ENCODE data around the gene SPACA7. TPM values are rescaled to one million over a fixed set of nuclear protein-coding genes. Genes with fewer than 3 reads are reported as not detected.

Gene SPACA7
- total RNA-seq, 1 donor from 2014 or later, result not detected

DNA sequence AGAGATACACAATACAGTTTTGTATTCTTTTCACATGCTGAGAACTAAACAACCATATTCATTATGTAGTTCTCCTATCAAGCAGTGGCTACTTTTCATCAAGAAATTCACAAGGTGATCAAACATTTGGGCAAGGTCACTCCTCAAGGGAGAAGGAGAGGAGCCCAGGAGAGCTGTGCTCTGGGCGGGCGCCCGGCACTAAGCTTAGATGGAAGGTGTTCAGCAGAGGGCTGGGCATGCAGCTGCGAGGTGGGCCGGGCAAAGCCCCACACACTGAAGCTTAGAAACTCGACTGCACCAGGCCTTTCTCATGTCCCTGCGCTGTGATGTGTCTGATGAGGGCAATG is 30.4 kb upstream of the SPACA7 start:
- peaks cover 5% of the 10 kb centered on the region for H3K4me1 ChIP-seq
- ATAC-seq (no peak), DNase-seq (no peak)
- TF ChIP-seq, protein P1, sequence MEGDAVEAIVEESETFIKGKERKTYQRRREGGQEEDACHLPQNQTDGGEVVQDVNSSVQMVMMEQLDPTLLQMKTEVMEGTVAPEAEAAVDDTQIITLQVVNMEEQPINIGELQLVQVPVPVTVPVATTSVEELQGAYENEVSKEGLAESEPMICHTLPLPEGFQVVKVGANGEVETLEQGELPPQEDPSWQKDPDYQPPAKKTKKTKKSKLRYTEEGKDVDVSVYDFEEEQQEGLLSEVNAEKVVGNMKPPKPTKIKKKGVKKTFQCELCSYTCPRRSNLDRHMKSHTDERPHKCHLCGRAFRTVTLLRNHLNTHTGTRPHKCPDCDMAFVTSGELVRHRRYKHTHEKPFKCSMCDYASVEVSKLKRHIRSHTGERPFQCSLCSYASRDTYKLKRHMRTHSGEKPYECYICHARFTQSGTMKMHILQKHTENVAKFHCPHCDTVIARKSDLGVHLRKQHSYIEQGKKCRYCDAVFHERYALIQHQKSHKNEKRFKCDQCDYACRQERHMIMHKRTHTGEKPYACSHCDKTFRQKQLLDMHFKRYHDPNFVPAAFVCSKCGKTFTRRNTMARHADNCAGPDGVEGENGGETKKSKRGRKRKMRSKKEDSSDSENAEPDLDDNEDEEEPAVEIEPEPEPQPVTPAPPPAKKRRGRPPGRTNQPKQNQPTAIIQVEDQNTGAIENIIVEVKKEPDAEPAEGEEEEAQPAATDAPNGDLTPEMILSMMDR (IDR thresholded peaks at IDR 0.05), result no peak
- no peak overlapping the region for H3K27ac ChIP-seq
- intact Hi-C loops (cut with DNase I), result no loop called here
- no peaks in the 10 kb centered on the region for H3K36me3 ChIP-seq
- no peaks in the 10 kb centered on the region for H3K9me3 ChIP-seq
- no peak overlapping the region for H3K4me3 ChIP-seq
- peaks cover 68% of the 10 kb centered on the region for H3K27me3 ChIP-seq (ENCODE audit: low read depth)

DNA sequence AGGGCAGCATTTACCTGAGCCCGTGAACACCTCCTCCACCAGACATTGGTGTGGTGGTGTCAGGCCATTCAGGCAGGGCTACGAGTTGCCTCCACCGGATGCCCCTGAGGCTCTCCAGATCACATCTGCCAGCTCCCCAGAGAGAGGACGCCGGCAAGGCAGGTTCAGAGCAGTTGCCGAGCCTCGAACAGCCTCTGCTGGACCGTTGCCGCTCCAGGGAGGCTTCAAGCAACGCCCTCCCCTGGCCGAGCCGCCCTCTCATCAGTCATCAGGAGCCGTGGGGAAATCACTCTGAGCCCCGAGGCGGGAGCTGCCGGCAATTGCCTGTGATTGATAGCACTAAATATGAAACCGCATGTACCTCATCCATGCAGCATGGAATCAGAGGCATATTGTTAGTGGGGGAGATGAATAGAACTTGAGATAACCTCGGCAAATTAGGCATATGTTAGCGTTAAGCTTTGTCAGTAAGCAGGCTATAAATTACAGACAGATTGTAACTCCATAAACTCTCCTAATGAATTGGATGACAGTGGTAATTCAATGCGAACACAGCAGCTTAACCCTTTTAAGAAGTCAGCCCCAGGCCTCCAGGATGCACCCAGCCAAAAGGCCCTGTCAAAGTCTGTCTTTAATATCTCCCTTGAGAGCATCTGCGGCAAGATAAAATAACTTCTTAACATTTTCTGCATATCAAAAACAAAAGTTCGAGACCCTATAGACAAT is 29.8 kb upstream of the SPACA7 start:
- Histone ChIP-seq H3K9me3 (no peaks in the 10 kb centered on the region), H3K27me3 (ENCODE audit: low read depth) (peaks cover 68% of the 10 kb centered on the region), H3K27ac (no peak overlapping the region), H3K4me3 (no peak overlapping the region), H3K4me1 (peaks cover 11% of the 10 kb centered on the region), H3K36me3 (no peaks in the 10 kb centered on the region)
- TF ChIP-seq, protein P1 (IDR thresholded peaks at IDR 0.05), result no peak
- DNase-seq, result no peak
- ATAC-seq, result peak in 1 of 2 donors; percentile 11
- intact Hi-C loops (cut with DNase I), result no loop called here

DNA sequence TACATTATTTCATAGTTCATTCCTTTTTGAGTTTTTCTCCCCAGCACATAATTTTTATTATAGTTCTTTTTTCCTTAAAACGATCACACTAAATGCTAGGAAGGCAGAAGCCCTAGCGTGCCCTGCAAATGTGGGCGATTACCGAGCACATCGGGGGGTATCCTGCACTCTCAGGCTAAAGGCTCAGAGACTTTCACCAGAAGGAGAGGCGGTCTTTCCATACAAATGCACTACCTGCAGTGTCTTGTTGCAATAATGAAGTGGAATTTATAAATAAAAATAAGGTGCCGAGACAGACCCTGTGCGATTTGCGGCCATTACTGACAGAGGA is 29.3 kb upstream of the SPACA7 start:
- no peak for DNase-seq
- H3K27ac ChIP-seq, result no peak overlapping the region
- no peak for ATAC-seq
- intact Hi-C loops (cut with DNase I), result no loop called here
- H3K36me3 ChIP-seq, result no peaks in the 10 kb centered on the region
- TF ChIP-seq, protein P1 (IDR thresholded peaks at IDR 0.05), result no peak
- H3K9me3 ChIP-seq, result no peaks in the 10 kb centered on the region
- peaks cover 11% of the 10 kb centered on the region for H3K4me1 ChIP-seq
- peaks cover 66% of the 10 kb centered on the region for H3K27me3 ChIP-seq (ENCODE audit: low read depth)
- H3K4me3 ChIP-seq, result no peak overlapping the region

DNA sequence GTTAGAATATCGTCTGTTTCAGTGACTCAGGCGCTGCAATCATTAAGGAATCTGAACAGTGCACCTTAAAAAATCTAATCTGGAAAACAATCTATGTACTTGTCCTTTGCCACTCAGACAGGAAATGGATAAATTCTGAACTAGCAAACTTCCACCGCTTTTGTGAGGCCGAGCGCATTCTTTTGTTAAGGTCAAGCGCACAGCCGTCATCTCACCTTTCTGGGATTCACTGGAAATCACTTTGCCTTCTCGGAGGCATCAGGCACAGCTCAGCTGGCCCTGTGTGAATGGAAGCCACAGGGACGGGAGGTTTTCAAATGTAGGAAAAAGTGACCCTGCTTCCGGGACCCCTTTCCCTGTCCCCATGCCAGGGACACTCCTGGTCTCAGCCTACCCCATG is 28.2 kb upstream of the SPACA7 start:
- DNase-seq (no peak), ATAC-seq (no peak)
- peaks cover 55% of the 10 kb centered on the region for H3K27me3 ChIP-seq (ENCODE audit: low read depth)
- no peaks in the 10 kb centered on the region for H3K36me3 ChIP-seq
- H3K27ac ChIP-seq, result no peak overlapping the region
- no peaks in the 10 kb centered on the region for H3K9me3 ChIP-seq
- intact Hi-C loops (cut with DNase I), result no loop called here
- H3K4me3 ChIP-seq, result no peak overlapping the region
- TF ChIP-seq, protein P1 (IDR thresholded peaks at IDR 0.05), result no peak
- peaks cover 11% of the 10 kb centered on the region for H3K4me1 ChIP-seq

DNA sequence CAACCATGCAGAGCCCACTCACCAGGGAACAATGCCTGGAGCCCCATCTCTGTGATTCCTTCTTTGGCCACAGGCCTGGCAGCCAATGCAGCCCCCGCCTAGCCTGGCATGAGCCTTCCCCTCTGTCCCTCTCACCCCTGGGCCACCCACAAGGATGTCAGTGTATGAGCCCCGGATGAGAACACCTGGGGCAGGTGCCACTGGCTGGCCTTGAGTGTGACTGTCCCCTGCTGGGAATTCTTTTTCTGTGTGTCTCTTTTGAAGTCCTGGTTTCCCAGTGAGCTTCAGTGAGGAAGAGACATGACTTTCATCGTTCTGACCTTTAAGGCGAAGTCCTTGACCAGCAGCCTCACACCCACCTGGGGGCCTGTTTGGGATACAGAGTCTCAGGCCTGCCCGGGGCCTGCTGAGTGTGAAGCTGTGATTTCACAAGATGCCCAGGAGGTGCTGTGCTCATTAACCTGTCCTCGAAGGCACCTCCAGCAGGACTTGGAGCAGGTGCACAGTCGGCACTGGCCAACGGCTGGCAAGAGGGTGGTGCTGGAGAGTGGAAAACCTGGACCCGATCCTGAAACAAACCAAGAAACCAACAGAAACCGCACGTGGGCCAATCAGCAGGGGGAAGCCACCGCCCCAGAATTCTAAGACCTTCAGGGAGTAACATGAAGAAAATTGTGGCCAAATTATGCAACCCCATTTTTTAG is 27.4 kb upstream of the SPACA7 start:
- TF ChIP-seq, protein P1 (IDR thresholded peaks at IDR 0.05), result no peak
- intact Hi-C loops (cut with DNase I), result no loop called here
- no peak for DNase-seq

More for the DNA sequence above, 27.4 kb upstream of the SPACA7 start:
- Histone ChIP-seq H3K36me3 (no peaks in the 10 kb centered on the region), H3K9me3 (no peaks in the 10 kb centered on the region), H3K4me1 (peaks cover 11% of the 10 kb centered on the region), H3K27ac (no peak overlapping the region), H3K4me3 (no peak overlapping the region), H3K27me3 (ENCODE audit: low read depth) (peaks cover 47% of the 10 kb centered on the region)
- ATAC-seq, result no peak
